Activated CD8-positive, alpha-beta memory T cell treated with anti-CD3 and anti-CD28 coated beads, Interleukin-2, amount 50 U/mL, for 1 hour (primary cell): ENCODE data around the gene PXT1.

Experiments
- DNase-seq: peaks from one replicate; pipeline ENCODE4 v3.0.0-alpha.2; 2020; ENCODE audit errors: extremely low read depth

PXT1 gene

DNA sequence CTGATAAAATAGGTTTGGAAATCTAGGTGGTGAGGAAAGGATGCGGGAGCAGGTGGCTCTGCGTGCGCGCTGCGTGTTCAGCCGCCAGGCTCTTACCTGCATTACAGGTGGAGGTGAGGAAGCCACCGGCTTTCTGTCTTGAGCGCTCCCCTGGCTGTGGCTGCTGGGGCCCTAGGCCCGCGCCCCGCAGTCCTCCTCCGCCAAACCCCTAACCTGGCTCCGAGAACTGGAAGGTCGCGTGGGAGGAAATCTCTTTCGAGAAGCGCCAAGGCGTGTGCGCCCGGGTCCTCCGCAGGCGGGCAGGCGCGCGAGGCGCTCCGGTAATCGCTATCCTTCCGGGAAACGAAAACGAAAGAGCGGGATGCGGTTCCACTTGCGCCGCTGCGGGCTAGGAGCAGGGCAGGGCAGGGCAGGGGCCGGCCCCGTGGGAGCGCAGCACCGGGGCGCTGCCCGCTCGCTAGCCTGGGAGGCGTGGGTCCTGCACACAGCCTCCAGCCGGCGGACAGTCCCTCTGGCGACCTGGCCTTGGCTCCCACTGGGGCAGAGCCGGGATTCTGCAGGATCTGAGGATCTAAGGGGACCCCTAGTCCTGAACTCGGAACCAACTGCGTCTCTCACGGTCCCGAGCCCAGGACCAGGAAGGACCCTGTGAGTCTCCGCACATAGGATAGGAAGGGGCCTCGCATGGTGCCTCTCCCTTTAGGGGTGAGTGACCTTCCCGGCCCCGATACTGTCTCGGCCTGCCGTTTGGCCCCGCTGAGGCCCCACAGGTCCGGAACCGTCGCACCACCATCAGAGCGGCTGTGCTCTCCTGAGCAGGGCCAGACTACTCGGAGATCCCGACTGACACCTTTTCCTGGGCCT, 55.0 kb downstream of the PXT1 start, which contains the start of gene ETV7:
Gene ETV7 (minus strand): TSS at position 230 of the 864 bp plus-strand sequence. CDS start 128 bp downstream, at position 102.
- no peak for DNase-seq

DNA sequence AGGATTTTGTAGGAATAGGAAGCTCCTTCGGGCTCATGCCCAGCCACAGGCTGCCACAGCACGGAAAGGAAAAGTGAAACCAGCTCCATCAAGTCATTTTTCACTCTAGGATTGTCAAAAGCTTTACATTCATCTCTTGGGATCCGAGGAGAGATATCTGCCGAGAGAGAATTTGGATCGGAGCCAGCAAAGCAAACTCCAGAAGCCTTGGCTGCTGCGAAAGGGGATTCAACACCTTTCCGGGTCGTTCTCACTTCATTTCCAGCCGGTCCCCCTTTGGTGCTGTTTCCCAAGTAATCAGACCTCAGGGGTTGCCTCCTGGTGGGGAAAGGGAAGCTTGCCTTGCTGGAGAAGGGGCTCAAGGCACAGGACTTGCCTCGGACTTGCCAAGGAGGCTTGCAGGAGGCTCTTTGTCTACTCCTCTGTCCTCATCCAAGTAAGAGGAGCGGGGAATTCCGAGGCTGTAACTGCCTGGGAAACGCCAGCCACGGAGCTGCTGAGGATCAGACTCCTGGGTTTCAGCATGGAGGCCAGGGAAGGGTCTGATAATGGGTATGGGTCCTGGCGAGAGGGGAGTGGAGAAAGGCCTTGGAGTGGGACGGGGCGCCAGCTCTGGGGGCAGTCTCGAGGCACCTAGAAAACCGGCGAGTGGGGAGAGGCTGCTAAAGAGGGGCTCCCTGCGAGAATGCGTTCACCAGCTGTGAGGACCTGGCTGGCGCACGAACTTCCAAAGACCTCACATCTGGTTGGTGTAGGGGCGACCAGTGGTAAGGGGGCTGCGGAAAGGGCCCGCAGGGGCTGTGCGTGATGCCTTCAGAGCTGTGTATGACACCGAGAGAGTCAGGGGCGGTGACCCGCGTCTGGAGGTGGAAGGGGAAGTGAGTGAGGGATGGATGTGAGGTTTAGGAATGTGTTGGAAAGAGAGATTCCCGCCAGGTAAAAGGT, 55.9 kb downstream of the PXT1 start:
- no peak for DNase-seq

DNA sequence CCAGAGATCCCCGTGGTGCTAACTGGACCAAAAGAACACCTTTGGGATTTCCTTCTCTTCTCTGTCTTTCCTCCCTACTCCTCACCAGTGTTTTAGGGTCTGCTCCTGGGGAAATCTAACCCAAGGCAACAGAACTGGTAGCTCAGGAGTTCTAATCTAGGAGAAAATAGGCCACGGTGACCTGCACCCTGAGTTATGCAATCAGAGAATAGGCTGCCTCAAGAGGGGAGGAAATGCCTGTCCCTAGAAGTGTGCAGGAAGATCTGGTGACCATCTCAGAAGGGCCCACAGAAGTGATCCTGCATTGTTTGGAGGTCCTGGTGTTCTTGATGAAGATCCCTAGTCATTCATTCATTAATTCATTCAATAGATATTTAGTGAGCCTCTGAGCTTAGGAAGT, 58.6 kb downstream of the PXT1 start:
- DNase-seq = no peak

DNA sequence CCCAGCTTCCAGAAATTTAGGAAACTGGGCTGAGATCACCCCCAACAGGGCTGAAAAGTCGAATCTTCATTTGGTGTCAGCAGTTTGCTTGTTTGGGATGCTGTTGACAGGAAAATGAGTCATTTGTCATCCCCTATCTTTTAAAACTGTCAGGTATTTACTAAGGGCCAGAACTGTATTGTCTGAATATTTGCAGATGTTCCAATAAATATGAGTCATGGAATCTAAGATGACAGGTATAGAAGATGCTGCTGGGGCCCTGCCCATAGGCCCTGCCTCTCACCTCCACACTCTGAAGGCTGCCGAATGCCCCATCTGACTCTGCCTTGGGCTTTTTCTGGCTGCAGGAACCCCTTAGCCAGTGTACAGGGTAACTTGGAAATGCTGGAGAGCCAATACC, 59.0 kb downstream of the PXT1 start:
- no peak for DNase-seq

DNA sequence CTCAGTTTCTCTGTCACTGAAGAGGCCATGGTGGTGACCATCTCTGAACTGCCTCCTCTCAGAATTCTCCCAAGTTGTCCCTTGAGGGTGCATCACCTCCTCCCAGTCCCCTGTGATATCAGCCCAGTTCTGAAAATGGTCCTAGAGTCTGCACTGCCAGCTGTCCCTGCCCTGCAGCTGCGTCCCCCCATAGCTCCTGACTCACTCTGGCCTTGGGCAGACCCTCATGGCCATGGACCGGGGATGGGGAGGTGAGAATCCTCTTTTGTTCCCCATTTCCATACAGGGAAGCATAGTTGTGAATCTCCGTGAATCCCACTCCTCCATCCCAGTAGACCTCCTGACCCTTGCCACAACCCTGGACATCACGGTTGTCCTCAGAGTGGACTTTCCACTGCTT, 59.7 kb downstream of the PXT1 start:
- DNase-seq = no peak

DNA sequence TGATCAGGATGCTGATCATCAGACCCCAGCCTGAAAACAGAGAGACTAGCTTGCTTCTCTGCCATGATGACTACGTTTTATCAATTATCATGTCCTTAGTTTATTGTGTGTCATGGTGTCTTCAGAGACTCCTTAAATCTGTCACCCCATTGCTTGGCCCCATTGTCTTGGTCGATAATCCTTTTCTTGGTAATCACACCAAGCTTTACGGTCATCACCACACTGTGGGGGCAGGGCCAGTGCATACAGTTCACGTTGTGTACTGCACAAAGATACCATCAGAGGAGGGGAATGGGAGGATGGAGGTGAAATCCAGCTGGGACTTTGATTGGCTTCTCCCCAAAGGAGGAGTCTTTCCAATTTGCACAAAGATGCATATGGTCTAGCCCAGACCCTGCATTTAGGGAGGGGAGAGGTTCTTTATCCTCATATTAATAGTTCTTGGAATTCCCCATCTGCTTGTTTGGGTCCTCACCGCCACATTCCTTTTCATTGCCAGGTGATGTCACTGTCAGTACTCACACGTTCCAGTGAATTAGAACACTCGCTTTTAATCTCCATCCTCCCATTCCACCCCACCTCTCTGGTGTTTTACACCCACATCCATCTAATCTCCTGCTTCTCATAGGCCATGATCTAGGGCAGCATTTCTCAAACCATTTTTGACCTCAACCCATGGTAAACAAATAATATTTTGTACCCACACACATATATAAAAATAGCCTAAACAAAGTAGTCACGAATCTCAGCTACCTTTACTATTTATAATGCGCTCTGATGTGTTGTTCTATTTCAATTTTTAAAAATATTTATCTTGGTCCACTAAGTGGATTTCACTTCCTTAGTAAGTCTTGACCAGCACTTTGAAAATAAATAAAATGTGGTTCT, 60.9 kb downstream of the PXT1 start:
- no peak for DNase-seq

DNA sequence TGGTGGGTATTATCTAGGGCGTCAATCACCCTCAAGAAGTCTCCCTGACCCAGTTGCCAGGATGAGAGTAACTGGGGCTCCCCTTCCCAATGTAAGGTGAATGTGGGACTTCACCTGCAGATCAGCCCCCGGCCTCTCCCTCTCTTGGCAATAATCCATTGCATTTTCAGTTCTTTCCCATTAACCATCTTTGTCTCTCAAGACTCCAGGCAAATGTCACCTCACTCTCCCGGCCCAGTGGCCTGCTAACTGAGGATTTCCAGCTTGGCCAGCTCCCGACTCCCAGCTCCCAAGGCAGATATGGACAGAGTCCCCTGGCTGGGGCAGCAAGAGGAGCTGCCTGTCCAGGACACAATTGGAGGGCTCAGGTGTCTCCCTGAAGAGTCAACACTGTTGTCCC, 62.5 kb downstream of the PXT1 start:
- DNase-seq = no peak

DNA sequence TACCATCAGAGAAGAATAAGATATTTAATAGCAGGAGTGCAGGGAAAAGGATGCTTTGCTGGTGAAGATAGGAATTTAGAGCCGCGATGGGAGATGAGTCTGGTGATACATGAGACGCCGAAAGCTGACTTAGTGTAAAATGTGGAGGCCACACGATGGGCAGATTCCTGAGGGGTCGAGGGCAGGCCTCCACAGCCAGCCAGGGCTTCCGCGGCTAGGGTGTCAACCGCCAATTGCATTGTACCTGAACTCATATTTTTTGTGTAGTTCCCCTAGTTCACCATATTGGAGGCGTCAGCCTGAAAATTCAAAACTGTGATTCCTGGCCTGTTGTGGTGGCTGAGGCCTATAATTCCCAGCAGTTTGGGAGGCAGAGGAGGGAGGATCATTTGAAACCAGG, 63.7 kb downstream of the PXT1 start:
- DNase-seq = no peak

DNA sequence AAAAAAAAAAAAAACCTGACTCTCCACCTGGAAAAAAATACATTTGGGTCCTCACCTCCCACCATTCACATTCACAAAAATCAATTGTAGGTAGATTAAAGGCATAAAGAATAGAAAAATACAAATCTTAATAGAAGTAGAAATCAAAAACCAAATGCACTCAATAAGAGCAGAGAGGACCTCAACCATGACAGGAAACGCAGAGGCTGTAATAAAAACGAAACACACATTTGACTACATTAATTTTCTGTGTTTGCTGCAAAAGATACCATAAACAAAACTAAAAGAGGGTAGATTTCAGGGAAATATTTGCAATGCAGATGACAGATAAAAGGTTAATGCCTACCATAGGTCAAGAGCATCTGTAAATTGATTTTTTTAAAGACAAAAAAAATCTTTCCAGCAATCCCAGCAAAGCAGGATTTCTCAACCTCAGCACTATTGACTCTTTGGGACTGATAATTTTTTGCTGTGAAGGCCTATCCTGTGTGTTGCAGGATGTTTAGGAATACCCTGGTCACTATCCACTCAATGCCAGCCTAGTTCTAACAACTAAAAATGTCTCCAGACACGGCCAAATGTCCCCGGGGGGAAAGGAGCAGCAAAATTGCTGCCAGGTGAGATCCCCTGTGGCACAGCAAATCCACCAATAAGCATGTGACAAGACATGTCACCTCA, 64.3 kb downstream of the PXT1 start:
- DNase-seq = no peak

GRCh38 chr6:36377594-36377993, 65.1 kb downstream of the PXT1 start:
- no peak for DNase-seq

- no peak for DNase-seq
Observed at GRCh38 chr6:36376742-36377141, 65.9 kb downstream of the PXT1 start.

DNA sequence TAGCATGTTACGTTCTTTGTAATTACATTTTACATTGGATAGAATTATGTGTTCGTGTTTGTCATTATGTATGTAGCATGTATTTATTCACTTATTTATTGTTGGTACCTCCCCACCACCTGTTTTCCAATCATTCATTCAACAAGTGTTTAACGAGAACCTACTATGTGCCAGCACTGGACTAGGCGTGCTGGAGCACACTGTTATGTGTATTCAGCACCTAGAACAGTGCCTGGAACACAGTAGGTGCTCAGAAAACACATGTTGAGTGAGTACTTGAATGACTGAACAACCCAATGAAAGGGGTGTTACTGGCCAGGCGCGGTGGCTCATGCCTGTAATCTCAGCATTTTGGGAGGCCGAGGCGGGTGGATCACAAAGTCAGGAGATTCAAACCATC, 66.5 kb downstream of the PXT1 start:
- DNase-seq = no peak

DNA sequence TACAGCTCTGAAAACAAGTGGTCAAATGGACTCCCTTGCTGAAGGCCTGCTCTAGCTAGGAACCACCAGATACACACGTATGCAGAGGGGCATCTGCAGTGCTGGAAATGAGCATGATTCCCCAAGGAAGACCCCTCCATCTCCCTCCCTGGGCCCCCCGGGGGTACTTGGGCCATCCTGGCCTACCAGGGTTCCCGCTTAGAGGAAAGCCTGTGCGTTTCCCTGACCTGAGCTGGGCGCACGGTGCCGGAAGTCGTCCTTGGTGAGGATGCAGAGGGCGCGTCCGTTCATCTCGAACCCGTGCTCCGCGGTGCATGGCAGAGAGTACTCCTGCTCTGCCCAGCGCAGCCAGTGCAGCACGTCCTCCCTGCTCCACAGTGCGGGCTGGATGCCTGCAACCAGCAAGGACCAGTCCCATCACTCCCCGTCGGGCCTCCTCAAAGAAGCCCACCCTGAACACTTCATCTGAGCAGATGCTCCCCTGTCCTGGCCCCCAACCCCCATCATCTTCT, 67.0 kb downstream of the PXT1 start:
- no peak for DNase-seq

- no peak for DNase-seq
Observed at GRCh38 chr6:36374972-36375371, 67.7 kb downstream of the PXT1 start.

- DNase-seq = no peak
Observed at GRCh38 chr6:36374194-36374593, 68.5 kb downstream of the PXT1 start.

GRCh38 chr6:36373368-36374019, 69.2 kb downstream of the PXT1 start:
- no peak for DNase-seq

GRCh38 chr6:36372088-36372487, 70.6 kb downstream of the PXT1 start:
- no peak for DNase-seq

DNA sequence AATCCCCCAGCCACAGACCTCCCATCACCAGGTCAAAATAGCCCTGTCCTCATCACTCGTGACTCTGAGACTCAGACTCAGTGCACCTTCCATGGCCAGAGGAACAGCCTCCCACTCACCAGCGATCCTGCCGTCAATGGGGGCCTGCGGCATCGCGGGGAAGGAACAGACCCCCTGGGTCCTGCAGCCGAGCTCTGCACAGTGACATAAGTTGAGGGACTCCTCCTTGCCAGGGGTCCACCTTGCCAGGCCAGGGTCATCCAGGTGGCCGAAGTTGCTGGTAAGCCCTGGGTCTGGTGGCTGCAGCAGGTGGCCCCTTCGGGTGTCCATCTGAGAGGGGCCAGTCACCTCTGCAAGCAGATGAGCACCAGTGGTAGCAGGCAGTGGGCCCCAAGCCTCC, 71.4 kb downstream of the PXT1 start:
- no peak for DNase-seq

DNA sequence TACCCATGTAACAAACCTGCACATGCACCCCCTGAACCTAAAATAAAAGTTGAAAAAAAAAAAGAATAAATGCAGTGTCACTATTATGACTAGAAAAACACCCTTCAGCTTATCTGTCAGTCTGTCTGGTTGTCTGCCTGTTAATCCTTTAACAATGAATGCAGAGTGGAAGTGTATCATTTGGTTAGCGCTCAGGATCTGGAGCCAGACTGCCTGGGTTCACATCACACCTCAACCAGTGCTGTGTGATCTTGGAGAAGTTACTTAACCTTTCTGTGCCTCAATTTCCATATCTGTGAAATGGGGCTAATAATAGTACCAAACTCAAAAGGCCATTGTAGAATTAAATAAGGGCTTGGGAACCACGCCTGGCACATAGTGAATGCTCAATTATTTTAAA, 72.0 kb downstream of the PXT1 start:
- DNase-seq = no peak
